Neural progenitor cell (in vitro differentiated cells): Measurements from ENCODE around the gene TRIM36. TPM values are rescaled to one million over a fixed set of nuclear protein-coding genes. Genes with fewer than 3 reads are reported as not detected.

Experiments
- DNase-seq: peaks from one replicate; pipeline ENCODE4 v3.0.0-alpha.2; 2016; ENCODE audit warnings: low spot score
- H2AFZ ChIP-seq: fragments of 200-600 bp; sonication (generic); replicated peaks from 2 replicates; pipeline ENCODE4 v1.6.1; 2016; ENCODE audit warnings: antibody characterized with exemption
- H3F3A ChIP-seq: fragments of 200-600 bp; sonication (generic); 2 replicates; pipeline ENCODE4 v1.6.1; 2016; ENCODE audit warnings: antibody characterized with exemption, low read depth
- H3K27ac ChIP-seq: fragments of 200-600 bp; sonication (generic); 2 replicates; pipeline ENCODE4 v1.5.1; 2016; ENCODE audit warnings: mild to moderate bottlenecking
- H3K27me3 ChIP-seq: fragments of 200-600 bp; sonication (generic); 2 replicates; pipeline ENCODE4 v1.6.1; 2016; ENCODE audit warnings: mild to moderate bottlenecking, moderate library complexity
- H3K36me3 ChIP-seq: fragments of 200-600 bp; sonication (generic); 2 replicates; pipeline ENCODE4 v1.5.1; 2016
- H3K4me1 ChIP-seq: fragments of 200-600 bp; sonication (generic); 2 replicates; pipeline ENCODE4 v1.6.1; 2016; ENCODE audit warnings: mixed run types
- H3K4me2 ChIP-seq: fragments of 200-600 bp; sonication (generic); 2 replicates; pipeline ENCODE4 v1.6.1; 2016
- H3K4me3 ChIP-seq: fragments of 200-600 bp; sonication (generic); 2 replicates; pipeline ENCODE4 v1.5.1; 2016
- H3K79me2 ChIP-seq: fragments of 200-600 bp; sonication (generic); 2 replicates; pipeline ENCODE4 v1.6.1; 2016; ENCODE audit warnings: low read depth
- H3K9ac ChIP-seq: fragments of 200-600 bp; sonication (generic); 2 replicates; pipeline ENCODE4 v1.6.1; 2016
- H3K9me3 ChIP-seq: fragments of 200-600 bp; sonication (generic); 2 replicates; pipeline ENCODE4 v1.5.1; 2016; ENCODE audit warnings: low read depth
- H4K20me1 ChIP-seq: fragments of 200-600 bp; sonication (generic); 2 replicates; pipeline ENCODE4 v1.6.1; 2016; ENCODE audit warnings: low read depth
- H3K27ac Mint-ChIP-seq: 3 replicates; pipeline ENCODE4 v1.8.0; 2021; ENCODE audit warnings: mixed read lengths
- H3K27me3 Mint-ChIP-seq: 2 replicates; pipeline ENCODE4 v1.8.0; 2022; ENCODE audit warnings: low read depth, mild to moderate bottlenecking, inconsistent platforms, moderate library complexity, mixed read lengths; ENCODE audit not compliant: insufficient read depth
- H3K36me3 Mint-ChIP-seq: 3 replicates; pipeline ENCODE4 v1.8.0; 2021; ENCODE audit warnings: mixed read lengths
- H3K4me1 Mint-ChIP-seq: 3 replicates; pipeline ENCODE4 v1.8.0; 2021; ENCODE audit warnings: mixed read lengths
- H3K4me3 Mint-ChIP-seq: 3 replicates; pipeline ENCODE4 v1.8.0; 2021; ENCODE audit warnings: mild to moderate bottlenecking, moderate library complexity, mixed read lengths
- H3K9me3 Mint-ChIP-seq: 3 replicates; pipeline ENCODE4 v1.8.0; 2020; ENCODE audit warnings: mixed read lengths
- EZH2 ChIP-seq: fragments of 200-600 bp; sonication (generic); IDR thresholded peaks from 2 replicates; pipeline ENCODE4 v1.6.1; 2017; ENCODE audit warnings: antibody characterized with exemption, mild to moderate bottlenecking, moderate library complexity
- EZH2phosphoT487 ChIP-seq: fragments of 200-600 bp; sonication (generic); IDR thresholded peaks from 2 replicates; pipeline ENCODE4 v1.6.1; 2017; ENCODE audit warnings: antibody characterized with exemption
- total RNA-seq: library from RNA; depleted of rRNA; stranded (reverse); fragments of >200 nt; gene quantifications from 2 replicates; pipeline ENCODE4 v1.2.3, GENCODE V29; 2015; ENCODE audit warnings: low replicate concordance
- TF ChIP-seq, protein P1 (sequence below): fragments of 200-600 bp; sonication (generic); IDR thresholded peaks from 2 replicates; pipeline ENCODE4 v1.5.1; 2017; ENCODE audit warnings: antibody characterized with exemption, mild to moderate bottlenecking

The TRIM36 gene
- total RNA-seq, 1 donor from 2014 or later, result 42.6 TPM

DNA sequence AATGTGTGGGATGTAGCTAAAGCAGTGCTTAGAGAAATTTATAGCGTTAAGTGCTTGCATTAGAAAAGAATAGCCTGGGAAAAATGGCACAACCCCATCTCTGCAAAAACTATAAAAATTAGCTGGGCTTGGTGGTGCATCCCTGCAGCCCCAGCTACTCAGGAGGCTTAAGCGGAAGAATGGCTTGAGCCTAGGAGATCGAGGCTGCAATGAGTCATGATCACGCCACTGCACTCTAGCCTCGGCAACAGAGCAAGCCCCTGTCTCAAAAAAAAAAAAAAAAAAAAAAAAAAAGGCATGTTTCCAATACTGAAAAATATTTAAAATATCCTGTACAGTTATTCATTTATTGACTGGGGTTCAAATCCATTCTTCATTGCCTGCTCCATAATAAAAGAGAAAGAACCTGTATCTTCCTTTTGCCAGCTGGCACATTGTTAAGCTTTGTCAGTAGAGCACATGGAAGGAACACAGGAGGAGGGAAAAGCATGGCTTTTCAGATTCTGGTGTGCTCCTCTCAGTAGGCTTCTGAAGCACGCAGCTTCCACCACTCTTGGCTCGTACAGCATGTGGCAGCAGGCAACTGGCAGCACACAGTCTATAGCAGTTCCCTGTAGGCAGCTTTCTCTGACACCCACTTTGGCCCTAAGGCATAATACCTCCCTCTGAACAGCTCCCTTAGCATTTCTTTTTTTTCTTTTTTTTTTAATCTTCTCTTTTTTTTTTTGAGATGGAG, 73.5 kb downstream of the TRIM36 start:
- H3K36me3 Mint-ChIP-seq, result no peaks in the 10 kb centered on the region
- peak overlapping the region; percentile 86 for H2AFZ ChIP-seq
- TF ChIP-seq EZH2 (no peak), EZH2phosphoT487 (no peak)
- TF ChIP-seq, protein P1, sequence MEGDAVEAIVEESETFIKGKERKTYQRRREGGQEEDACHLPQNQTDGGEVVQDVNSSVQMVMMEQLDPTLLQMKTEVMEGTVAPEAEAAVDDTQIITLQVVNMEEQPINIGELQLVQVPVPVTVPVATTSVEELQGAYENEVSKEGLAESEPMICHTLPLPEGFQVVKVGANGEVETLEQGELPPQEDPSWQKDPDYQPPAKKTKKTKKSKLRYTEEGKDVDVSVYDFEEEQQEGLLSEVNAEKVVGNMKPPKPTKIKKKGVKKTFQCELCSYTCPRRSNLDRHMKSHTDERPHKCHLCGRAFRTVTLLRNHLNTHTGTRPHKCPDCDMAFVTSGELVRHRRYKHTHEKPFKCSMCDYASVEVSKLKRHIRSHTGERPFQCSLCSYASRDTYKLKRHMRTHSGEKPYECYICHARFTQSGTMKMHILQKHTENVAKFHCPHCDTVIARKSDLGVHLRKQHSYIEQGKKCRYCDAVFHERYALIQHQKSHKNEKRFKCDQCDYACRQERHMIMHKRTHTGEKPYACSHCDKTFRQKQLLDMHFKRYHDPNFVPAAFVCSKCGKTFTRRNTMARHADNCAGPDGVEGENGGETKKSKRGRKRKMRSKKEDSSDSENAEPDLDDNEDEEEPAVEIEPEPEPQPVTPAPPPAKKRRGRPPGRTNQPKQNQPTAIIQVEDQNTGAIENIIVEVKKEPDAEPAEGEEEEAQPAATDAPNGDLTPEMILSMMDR, result no peak
- H3K27ac Mint-ChIP-seq, result peak overlapping the region; percentile 7
- H3K27ac ChIP-seq, result no peak overlapping the region
- H3K36me3 ChIP-seq, result no peaks in the 10 kb centered on the region
- H3K79me2 ChIP-seq, result no peaks in the 10 kb centered on the region
- peaks cover 2% of the 10 kb centered on the region for H3K27me3 Mint-ChIP-seq
- H3K27me3 ChIP-seq, result no peaks in the 10 kb centered on the region
- peaks cover 3% of the 10 kb centered on the region for H3K4me1 Mint-ChIP-seq
- no peaks in the 10 kb centered on the region for H3K9me3 ChIP-seq
- H3K9me3 Mint-ChIP-seq, result no peaks in the 10 kb centered on the region
- H3K9ac ChIP-seq, result no peak overlapping the region
- peak overlapping the region; percentile 44 for H3K4me3 Mint-ChIP-seq
- H3K4me2 ChIP-seq, result no peak overlapping the region
- no peaks in the 10 kb centered on the region for H4K20me1 ChIP-seq
- H3K4me1 ChIP-seq, result no peaks in the 10 kb centered on the region
- H3K4me3 ChIP-seq, result no peak overlapping the region
- DNase-seq, result no peak
- H3F3A ChIP-seq, result no peaks in the 10 kb centered on the region

DNA sequence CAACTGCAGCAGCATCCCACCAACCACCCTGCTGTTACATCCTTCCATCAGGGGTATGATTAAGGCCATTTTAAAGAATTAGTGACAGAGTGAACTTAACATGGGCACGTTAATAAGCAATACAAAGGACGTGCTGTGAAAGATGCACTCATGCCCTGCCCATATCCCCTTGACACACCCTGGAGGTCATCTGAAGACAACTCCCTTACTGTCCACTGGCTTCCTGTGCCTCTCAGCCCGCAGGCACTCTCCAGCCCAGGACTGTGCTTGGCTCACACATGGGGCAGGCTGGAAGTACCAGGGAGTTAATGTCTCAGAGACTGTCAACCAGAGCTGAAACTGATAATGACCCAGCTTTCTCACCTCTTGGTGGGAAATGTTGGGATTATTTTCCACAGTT, 81.8 kb downstream of the TRIM36 start:
- no peak overlapping the region for H2AFZ ChIP-seq
- DNase-seq, result no peak
- H4K20me1 ChIP-seq, result no peaks in the 10 kb centered on the region
- no peaks in the 10 kb centered on the region for H3K9me3 ChIP-seq
- no peak overlapping the region for H3K4me3 Mint-ChIP-seq
- H3K27ac ChIP-seq, result no peak overlapping the region
- no peaks in the 10 kb centered on the region for H3K4me1 ChIP-seq
- peaks cover 4% of the 10 kb centered on the region for H3K27me3 Mint-ChIP-seq
- H3K36me3 ChIP-seq, result no peaks in the 10 kb centered on the region
- H3K4me1 Mint-ChIP-seq, result peaks cover 4% of the 10 kb centered on the region
- no peaks in the 10 kb centered on the region for H3K27me3 ChIP-seq
- H3K4me2 ChIP-seq, result no peak overlapping the region
- TF ChIP-seq, protein P1, result no peak
- TF ChIP-seq EZH2phosphoT487 (no peak), EZH2 (no peak)
- H3K79me2 ChIP-seq, result no peaks in the 10 kb centered on the region
- H3K9me3 Mint-ChIP-seq, result peaks cover 7% of the 10 kb centered on the region
- no peak overlapping the region for H3K27ac Mint-ChIP-seq
- H3K36me3 Mint-ChIP-seq, result no peaks in the 10 kb centered on the region
- no peaks in the 10 kb centered on the region for H3F3A ChIP-seq
- H3K4me3 ChIP-seq, result no peak overlapping the region
- no peak overlapping the region for H3K9ac ChIP-seq

DNA sequence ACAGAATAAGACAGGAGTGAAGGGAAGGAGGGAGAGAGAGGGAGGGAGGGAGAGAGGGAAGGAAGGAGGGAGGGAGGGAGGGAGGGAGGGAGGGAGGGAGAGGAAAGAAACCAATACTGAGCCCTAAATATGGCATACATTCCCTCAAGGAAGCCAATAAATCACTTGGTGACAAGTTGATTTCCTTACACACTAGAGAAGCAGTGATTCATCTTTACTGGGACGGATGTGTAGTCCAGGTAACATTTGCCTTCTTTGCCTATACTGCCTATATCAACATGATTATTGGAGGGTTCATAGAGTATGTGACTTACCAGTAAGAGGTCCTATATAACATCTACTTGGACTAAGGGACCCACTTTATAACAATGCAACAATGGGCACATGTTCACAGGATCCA, 83.2 kb downstream of the TRIM36 start:
- peaks cover 4% of the 10 kb centered on the region for H3K27me3 Mint-ChIP-seq
- Histone ChIP-seq H3K36me3 (no peaks in the 10 kb centered on the region), H3K4me2 (no peak overlapping the region), H2AFZ (no peak overlapping the region), H3K9ac (no peak overlapping the region), H3K4me3 (no peak overlapping the region), H3K27ac (no peak overlapping the region), H4K20me1 (no peaks in the 10 kb centered on the region), H3K79me2 (no peaks in the 10 kb centered on the region), H3K9me3 (no peaks in the 10 kb centered on the region), H3F3A (no peaks in the 10 kb centered on the region), H3K27me3 (no peaks in the 10 kb centered on the region), H3K4me1 (no peaks in the 10 kb centered on the region)
- DNase-seq, result no peak
- TF ChIP-seq EZH2 (no peak), EZH2phosphoT487 (no peak)
- TF ChIP-seq, protein P1, result no peak
- H3K36me3 Mint-ChIP-seq, result no peaks in the 10 kb centered on the region
- H3K4me1 Mint-ChIP-seq, result peaks cover 4% of the 10 kb centered on the region
- H3K4me3 Mint-ChIP-seq, result no peak overlapping the region
- no peak overlapping the region for H3K27ac Mint-ChIP-seq
- H3K9me3 Mint-ChIP-seq, result peaks cover 8% of the 10 kb centered on the region
